HG02981 (cell line): ENCODE measurements around the gene UNC93A.
"Not testable (repeated sequence)": the region's sequence is repeated elsewhere in the genome, so short reads cannot be mapped to it uniquely, and the experiment has no call there.

Experiments used
- ATAC-seq: cut with Tn5 transposase; IDR thresholded peaks from one replicate; pipeline ENCODE4 v1.9.1; 2021; ENCODE audit warnings: mild to moderate bottlenecking, moderate library complexity; ENCODE audit not compliant: unreplicated experiment

The UNC93A gene

DNA sequence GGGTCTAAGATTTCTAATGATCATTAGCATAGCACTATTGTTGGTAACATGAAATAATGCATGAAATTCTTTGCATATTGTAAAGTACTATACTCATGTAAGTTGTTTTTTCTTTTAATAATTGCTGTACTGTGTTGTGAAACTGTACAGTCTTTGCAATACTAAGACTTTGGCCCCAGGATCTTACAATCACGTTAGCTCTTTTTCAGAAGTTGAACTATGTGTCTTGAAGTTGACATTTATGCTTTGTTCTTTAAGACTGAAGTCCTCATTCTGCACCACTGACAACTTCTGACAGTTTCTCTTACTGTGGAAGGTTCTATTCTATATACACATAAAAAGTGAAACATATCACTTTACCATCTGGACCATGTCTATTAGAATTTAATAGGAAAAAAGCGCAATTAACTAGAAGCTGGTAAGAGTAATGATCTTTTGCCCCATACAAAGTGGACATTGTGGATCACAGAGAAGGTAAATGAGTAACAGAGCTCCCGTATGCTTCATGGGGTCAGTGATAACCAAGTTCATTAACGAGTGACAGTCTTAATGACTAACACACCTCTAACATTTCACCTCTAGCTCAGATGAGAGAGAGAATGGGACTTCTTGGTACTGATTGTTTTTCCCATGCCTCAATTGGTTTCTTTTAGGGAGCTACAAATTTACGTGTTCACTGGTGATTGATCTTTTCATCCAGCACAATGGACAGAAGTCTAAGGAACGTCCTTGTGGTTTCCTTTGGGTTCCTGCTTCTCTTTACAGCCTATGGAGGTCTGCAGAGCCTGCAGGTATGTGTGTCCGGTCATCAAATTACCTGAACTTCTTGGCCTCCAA lies at the start of gene UNC93A:
Gene UNC93A, plus strand, starts transcription at position 530 of the 837 bp plus-strand sequence. Its CDS starts 175 bp downstream, at position 705.
- ATAC-seq = no peak

DNA sequence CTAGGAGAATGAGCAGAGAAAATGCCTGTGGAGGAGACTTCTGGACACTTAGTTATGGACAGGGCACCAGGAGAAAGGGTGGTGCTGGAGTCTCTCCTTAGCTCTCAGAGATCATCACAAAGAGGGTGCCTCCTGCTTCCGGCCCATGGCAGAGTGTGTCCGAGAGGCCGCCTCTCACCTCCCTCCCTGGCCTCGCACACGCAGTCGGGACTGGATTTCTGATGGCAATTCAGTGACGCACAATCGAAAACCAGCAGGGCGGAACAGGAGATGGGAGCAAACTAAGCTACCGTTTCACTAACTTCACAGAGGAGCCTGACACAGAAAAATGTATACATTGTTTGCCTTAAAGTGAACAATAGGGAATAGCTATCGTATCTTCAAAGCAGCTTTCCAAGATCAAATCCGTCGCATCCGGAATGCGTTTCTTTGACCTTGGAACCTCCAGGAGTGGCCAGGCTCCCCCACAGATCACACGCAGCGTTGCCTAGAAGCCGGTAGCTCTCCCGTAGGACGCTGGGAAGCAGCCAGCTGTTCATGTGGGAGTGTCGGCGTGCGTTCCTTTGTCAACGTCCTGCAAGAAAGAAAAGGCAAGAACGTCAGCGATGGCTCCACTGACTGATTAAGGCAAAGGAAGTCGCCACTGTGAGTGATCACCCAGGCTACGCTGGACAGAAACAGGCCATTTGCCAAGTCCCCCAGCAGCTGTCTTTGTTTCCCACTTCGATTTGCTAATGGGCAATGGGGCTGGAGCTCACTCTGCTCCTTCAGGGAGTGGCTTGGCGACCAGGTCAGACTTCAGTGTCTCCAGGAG lies 49.6 kb upstream of the UNC93A start:
- ATAC-seq = not testable (repeated sequence)

DNA sequence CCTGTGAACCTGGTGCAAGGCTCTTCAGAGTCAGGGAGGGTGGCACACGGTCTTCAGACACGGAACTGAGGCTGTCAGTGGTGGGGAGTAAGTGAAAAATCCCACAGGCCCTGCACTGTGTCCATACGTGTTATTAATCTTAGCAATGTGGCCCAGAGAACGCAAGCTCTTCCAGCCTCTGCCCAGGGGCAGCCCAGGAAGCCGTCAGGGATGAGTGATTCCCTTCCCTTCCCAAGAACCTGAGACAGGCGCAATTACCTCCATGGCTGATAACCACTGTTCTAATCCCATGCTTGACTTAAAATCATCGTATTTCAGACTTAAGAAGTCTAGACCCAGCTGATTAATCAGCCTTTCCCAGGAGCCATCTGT lies 49.0 kb upstream of the UNC93A start:
- not testable (repeated sequence) for ATAC-seq

DNA sequence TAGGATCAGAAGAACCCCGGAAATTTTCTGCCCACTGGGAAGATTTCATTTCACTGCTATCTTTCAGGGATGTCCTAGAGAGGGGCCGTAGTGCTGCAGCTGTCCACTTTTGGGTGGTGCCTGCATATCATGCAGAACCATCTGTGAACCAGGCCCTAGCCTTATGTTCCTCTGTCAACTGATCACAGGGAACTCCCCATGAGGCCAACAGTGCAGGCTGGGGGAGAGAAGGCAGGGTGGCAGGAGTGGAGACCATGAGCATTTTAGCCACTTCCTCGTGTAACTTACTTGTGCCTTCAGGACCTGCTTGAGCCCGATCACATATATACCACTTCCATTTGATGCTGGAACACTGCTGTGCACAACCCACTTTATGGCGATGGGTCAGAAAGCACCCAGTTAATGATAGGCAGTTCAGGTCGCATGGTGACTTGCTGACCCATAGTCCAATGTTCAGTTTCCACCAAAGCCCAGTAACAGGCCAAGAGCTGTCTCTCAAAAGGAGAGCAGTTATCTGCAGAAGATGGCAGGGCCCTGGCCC lies 48.5 kb upstream of the UNC93A start:
- not testable (repeated sequence) for ATAC-seq

DNA sequence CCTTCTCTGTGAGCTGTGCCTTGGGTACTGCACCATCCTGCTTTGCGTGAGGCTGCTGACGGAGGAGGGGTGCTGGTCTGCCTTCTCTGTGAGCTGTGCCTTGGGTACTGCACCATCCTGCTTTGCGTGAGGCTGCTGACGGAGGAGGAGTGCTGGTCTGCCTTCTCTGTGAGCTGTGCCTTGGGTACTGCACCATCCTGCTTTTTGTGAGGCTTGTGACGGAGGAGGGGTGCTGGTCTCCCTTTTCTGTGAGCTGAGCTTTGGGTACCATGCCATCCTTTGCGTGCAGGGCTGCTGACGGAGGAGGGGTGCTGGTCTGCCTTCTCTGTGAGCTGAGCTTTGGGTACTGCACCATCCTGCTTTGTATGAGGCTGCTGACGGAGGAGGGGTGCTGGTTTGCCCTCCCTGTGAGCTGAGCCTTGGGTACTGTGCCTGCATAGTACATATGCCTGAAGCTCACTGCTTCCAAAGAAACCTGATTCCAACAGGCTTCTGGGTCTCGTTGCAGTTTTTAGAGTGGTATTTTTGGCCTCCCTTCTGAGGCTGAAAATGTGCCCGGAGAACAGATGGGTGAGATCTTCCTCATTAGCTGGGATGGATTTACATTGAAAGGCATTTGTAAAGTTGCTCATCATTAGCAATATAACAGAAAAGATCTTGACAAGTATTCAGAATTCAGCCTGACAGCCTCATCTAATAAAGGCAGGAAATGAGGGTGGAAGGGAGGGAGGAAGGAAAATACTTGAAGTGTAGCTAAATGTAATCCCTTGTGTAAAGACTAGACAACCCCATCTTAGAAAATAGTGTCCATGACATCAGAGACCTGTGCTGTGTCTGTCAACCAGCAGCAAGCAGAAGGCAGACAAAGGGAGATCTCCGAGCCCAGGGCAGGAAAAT lies 46.8 kb upstream of the UNC93A start:
- no peak for ATAC-seq

DNA sequence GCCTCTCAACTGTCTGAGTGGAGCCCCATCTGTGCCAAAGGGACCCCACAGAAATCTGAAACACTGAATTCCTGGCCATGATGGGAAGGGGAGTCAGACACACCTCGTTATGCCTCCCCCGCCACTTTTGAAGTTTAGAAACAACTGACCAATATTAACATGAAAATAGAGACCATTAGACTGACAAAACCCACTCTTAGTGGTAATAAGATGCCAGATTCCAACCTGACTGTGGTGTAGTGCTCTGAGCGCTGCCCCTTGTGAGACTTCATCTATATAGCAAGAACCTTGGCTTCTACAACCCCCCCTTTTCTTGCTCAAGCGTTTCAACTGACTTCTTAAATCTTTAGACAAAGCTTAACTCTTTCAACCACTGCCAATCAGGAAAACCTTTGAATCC lies 46.1 kb upstream of the UNC93A start:
- no peak for ATAC-seq

DNA sequence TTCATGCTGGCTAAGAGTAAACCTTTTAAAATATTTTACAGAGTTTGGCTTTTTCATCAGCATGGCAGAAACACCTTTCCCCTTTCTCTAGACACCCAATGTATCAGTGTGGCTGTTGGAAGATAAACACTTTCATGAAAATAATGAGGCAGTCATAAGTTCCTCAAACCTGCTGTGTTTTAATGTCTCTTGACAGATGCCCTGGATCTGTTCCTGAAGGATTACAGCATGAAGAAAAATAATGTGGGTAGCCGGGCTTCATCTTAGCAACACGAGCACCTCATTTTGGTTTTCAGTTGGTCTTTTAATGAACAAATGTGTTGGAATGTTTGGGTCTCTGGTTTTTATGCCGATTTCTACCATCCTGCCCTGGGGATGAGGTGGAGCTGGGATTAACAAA lies 45.5 kb upstream of the UNC93A start:
- ATAC-seq = no peak

DNA sequence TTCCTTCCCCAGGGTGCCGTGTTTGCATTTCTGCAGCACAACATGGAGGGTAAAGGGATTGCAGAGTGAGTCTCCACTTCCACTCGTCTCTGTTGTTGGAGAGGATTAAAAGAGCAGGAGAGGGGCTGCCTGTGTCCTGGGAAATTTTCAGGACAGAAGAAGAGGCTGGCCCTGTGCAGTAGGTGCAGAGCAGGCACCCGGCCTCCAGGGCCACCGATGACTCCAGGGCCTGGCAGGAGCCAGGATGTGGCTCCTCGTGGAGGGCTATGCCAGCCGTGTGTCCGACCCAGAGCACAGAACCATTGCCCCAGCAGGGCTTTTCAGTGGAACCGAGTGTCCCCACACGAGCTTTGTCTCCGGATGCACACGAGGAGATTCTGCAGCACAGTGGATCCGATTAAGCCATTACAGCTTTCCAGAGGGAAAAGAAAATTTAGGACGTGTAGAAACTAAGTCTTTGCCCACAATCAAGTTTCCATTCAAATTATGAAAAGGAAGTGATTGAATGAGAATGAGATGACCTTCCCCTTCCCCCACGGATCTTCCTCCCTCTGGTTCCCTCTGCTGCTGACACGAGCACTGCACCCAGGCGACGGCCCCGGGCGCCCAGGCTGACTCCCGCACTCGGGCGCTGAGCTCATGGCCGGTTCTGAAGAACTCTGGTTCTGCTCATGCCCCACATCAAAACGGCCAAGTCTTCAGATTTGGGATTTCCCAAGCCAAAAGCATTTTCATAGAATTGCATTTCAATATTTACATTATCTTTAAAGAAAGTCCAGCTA lies 43.1 kb upstream of the UNC93A start:
- ATAC-seq = no peak

DNA sequence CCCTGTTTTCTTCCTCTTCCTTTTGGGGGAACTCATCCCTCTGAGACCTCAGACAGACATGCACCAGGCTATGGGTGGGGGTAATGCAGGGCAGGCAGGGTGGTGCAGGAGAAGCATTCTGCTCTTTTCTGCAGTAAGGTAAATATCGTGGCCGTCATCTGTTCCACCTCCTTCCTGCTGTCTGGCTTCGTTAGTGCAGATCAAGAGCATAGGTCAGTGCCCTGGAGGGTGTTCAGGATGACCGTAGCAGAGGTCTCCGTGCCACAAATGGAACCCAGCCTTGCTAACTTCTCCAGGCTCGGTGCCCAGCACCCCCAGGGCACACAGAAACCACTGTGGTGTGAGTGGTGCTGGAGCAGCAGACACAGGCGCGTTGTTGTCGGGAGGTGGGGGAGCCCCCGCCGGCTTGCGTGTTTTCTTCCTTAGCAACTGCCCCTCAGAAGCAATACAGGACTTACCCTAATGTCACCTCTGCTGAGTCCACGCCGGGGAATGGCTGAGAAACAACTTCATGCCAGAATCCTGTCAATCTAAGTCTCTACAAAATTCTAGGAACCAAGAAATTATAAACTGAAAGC lies 42.1 kb upstream of the UNC93A start:
- not testable (repeated sequence) for ATAC-seq

DNA sequence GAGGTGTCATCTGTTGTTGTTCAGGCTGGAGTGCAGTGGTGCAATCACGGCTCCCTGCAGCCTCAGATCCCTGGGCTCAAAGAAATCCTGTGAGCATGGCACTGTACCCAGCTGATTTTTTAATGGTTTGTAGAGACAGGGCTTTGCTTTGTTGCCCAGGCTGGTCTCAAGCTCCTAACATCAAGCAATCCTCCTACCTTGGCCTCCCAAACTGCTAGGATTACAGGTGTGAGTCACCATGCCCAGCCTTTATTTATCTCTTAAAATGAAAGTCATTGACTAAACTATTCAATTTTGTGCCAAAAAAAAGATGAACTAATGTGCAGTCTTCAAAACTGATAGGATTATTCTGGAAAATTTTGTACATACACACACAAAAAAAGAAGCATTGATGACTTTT lies 38.8 kb upstream of the UNC93A start:
- no peak for ATAC-seq

DNA sequence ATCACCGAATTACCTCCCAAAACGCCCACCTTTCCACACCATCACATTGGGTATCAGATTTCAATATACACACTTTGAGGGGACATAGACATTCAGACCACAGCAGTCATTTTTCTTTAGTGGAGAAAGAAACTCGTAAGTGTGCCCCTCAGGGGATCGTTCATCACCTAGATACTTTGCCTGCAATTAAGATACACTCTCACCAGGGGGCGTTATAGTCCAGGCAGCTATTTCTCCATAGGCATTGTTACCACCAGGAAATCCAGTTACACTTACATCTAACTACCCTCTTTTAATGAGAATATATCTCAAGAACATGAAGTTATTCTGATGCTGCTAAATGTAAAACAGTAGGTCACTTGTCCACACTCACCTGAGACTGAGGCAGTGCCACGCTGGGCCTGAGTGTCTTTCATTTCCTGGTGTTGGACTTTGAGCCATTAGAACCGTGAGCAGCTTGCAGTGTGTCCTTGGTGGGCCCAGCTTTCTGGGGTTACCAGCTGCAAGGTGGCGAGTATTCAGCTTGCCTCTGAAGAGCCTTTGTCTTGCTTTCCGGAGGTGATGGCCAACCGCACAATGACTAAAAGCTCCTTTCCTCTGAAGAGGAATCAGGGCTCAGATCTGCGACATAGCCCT lies 35.1 kb upstream of the UNC93A start:
- ATAC-seq = no peak

DNA sequence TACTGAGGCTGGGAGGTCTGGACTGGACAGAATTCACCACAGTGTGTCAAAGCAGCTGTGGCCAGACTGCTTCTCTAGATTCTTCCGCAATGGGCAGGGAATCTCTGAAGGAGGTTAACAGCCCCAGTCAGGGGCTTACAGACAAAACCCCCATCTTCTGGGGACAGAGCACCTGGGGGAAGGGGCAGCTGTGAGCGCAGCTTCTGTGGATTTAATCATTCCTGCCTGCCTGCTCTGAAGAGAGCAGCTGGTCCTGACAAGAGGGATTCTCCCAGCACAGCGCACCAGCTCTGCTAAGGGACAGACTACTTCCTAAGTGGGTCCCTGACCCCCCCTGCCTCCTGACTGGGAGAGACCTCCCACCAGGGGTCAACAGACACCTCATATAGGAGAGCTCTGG lies 32.5 kb upstream of the UNC93A start:
- ATAC-seq = no peak

DNA sequence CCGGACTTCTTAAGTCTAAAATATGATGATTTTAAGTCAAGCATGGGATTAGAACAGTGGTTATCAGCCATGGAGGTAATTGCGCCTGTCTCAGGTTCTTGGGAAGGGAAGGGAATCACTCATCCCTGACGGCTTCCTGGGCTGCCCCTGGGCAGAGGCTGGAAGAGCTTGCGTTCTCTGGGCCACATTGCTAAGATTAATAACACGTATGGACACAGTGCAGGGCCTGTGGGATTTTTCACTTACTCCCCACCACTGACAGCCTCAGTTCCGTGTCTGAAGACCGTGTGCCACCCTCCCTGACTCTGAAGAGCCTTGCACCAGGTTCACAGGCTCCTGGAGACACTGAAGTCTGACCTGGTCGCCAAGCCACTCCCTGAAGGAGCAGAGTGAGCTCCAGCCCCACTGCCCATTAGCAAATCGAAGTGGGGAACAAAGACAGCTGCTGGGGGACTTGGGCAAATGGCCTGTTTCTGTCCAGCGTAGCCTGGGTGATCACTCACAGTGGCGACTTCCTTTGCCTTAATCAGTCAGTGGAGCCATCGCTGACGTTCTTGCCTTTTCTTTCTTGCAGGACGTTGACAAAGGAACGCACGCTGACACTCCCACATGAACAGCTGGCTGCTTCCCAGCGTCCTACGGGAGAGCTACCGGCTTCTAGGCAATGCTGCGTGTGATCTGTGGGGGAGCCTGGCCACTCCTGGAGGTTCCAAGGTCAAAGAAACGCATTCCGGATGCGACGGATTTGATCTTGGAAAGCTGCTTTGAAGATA lies 24.9 kb upstream of the UNC93A start:
- ATAC-seq = not testable (repeated sequence)

DNA sequence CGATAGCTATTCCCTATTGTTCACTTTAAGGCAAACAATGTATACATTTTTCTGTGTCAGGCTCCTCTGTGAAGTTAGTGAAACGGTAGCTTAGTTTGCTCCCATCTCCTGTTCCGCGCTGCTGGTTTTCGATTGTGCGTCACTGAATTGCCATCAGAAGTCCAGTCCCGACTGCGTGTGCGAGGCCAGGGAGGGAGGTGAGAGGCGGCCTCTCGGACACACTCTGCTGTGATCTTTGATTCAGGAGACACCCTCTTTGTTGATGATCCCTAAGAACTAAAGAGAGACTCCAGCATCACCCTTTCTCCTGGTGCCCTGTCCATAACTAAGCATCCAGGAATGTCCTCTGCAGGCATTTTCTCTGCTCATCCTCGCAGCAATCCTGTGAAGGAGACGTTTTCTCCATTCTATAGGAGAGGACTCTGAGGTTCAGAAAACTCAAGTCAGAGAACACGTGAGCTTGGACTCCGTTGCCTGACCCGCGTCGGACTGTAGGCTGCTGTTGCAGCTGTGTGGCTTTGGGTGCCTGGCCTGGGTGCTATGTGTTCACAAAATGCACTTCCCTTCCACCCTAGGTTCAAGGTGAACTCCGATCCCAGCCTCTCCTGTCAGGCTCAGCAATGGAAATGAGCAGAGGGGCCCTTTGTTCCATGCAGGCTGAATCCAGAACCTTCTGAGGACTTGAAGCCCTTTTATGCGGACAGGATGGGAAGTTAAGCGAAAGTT lies 24.1 kb upstream of the UNC93A start:
- ATAC-seq = no peak

DNA sequence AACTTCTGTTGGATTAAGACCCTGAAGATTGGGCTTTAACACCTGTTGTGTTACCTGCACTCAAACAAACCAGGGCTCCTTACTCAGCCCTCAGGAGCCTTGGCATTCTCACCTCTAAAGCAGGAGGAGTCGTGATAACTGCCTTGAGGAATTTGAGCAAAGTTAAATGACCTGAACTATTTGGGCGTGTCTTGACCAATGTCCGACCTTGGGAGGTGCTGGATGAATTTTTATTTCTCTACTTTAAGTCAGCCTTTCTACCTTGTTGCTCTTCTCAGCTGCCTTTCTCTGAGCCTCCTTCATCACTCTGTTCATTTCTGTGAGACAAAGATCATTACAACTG lies 23.6 kb upstream of the UNC93A start:
- not testable (repeated sequence) for ATAC-seq

DNA sequence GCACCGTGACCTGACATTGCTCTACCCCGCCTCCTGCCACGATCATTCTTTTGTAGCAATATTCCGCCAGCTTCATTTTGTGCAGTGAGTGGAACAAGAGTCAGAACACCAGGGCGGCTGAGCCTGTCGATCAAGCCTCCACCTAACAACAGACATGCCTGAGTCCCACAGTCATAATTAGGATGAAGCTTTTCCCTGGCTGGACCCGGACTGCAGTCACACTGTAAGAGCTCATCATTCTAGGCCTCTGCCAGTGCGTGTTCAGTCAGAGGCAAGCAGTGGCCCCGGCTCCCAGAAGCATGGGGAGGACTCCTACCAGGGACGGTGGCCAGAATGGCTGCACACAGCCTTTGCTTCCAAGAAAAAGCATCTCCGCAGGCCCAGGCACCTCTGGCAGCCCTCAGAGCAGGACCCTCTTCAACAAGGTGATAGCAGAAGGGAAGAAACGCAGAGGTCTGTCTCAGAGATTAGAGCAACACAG lies 23.2 kb upstream of the UNC93A start:
- no peak for ATAC-seq

DNA sequence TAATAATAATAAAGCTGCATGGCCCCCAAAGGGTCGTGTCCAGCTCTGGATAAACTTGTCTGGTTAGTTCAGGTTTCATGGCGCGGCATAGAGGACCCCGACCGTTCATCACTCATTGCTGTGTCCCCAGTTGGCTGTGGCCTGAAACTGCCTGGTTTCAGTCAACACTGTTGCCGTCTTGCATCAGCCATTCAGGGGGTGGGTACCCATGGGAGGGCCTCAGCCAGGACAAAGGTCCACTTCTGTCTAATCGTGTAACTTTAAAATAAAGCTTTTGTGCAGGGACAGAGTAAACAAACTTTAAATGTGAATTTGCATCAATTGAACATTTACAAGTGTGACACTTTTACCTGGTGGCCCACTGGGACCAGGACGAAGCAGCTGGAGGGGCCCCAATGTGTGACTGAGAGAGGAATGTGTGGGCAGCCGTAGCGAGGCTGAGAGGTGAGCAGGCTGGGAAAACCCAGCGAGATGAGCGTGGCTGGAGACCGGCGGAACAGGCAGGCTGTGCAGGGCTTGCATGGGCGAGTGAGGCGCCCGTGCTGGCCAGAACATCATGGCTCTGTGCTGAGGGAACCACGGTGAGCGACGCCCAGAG lies 22.3 kb upstream of the UNC93A start:
- ATAC-seq = no peak
